MM.1S (cell line): Measurements from ENCODE around the gene SSC4D.

ENCODE experiments used
- DNase-seq: peaks from one replicate; pipeline ENCODE4 v3.0.0-alpha.2; 2015
- H2AFZ ChIP-seq: fragments of 300-600 bp; sonication (generic); 2 replicates; pipeline ENCODE4 v1.6.0; 2016; ENCODE audit warnings: antibody characterized with exemption, low read length
- H3F3A ChIP-seq: fragments of 300-600 bp; sonication (generic); 2 replicates; pipeline ENCODE4 v1.6.1; 2016; ENCODE audit warnings: mild to moderate bottlenecking, antibody characterized with exemption, low read length, moderate library complexity, mixed read lengths; ENCODE audit not compliant: insufficient read depth
- H3K27ac ChIP-seq: fragments of 300-600 bp; sonication (generic); 2 replicates; pipeline ENCODE4 v1.5.1; 2016; ENCODE audit warnings: mild to moderate bottlenecking, low read length
- H3K27me3 ChIP-seq: fragments of 300-600 bp; sonication (generic); replicated peaks from 2 replicates; pipeline ENCODE4 v1.6.0; 2016; ENCODE audit warnings: low read length; ENCODE audit not compliant: insufficient read depth
- H3K36me3 ChIP-seq: fragments of 300-600 bp; sonication (generic); replicated peaks from 2 replicates; pipeline ENCODE4 v1.6.1; 2016; ENCODE audit warnings: mild to moderate bottlenecking, low read length, mixed read lengths; ENCODE audit not compliant: insufficient read depth
- H3K4me1 ChIP-seq: fragments of 300-600 bp; sonication (generic); 2 replicates; pipeline ENCODE4 v1.6.1; 2016; ENCODE audit warnings: low read length, mixed read lengths
- H3K4me2 ChIP-seq: fragments of 300-600 bp; sonication (generic); 2 replicates; pipeline ENCODE4 v1.6.0; 2016; ENCODE audit warnings: low read depth, low read length
- H3K4me3 ChIP-seq: fragments of 300-600 bp; sonication (generic); 2 replicates; pipeline ENCODE4 v1.5.1; 2016; ENCODE audit warnings: low read length, mixed read lengths
- H3K79me2 ChIP-seq: fragments of 300-600 bp; sonication (generic); 2 replicates; pipeline ENCODE4 v1.6.1; 2016; ENCODE audit warnings: mixed run types, low read length, mixed read lengths
- H3K9ac ChIP-seq: fragments of 300-600 bp; sonication (generic); 2 replicates; pipeline ENCODE4 v1.6.1; 2016; ENCODE audit warnings: low read length, mixed read lengths
- H3K9me2 ChIP-seq: fragments of 300-600 bp; sonication (generic); replicated peaks from 2 replicates; pipeline ENCODE4 v1.6.1; 2016; ENCODE audit warnings: mild to moderate bottlenecking, low read length, mixed read lengths; ENCODE audit not compliant: insufficient read depth
- H3K9me3 ChIP-seq: fragments of 300-600 bp; sonication (generic); replicated peaks from 2 replicates; pipeline ENCODE4 v1.6.1; 2016; ENCODE audit warnings: mild to moderate bottlenecking, low read length, mixed read lengths; ENCODE audit not compliant: insufficient read depth
- H4K20me1 ChIP-seq: fragments of 300-600 bp; sonication (generic); 2 replicates; pipeline ENCODE4 v1.6.1; 2016; ENCODE audit warnings: mild to moderate bottlenecking, low read length, moderate library complexity, mixed read lengths; ENCODE audit not compliant: insufficient read depth
- CTCF ChIP-seq: fragments of 300-600 bp; sonication (generic); IDR thresholded peaks from 2 replicates; pipeline ENCODE4 v1.5.1; 2016; ENCODE audit warnings: antibody characterized with exemption, low read length, mixed read lengths
- EZH2 ChIP-seq: fragments of 300-600 bp; sonication (generic); optimal IDR thresholded peaks from 2 replicates; pipeline ENCODE3; 2017; ENCODE audit warnings: low read depth, mild to moderate bottlenecking, antibody characterized with exemption, low read length, mixed read lengths
- EZH2phosphoT487 ChIP-seq: fragments of 300-600 bp; sonication (generic); IDR thresholded peaks from 2 replicates; pipeline ENCODE4 v1.6.1; 2018; ENCODE audit warnings: antibody characterized with exemption, low read length

The SSC4D gene

GRCh38 chr7:76340617-76341131, 68.8 kb downstream of the SSC4D start:
- H3K27me3 ChIP-seq = no peaks in the 10 kb centered on the region
- H4K20me1 ChIP-seq = peaks cover 51% of the 10 kb centered on the region
- no peak for DNase-seq
- no peaks in the 10 kb centered on the region for H3K9me2 ChIP-seq
- no peaks in the 10 kb centered on the region for H3K4me1 ChIP-seq
- H3K4me3 ChIP-seq = no peak overlapping the region
- H3K79me2 ChIP-seq = peaks cover 100% of the 10 kb centered on the region
- no peaks in the 10 kb centered on the region for H3F3A ChIP-seq
- no peak overlapping the region for H3K9ac ChIP-seq
- H3K4me2 ChIP-seq = no peak overlapping the region
- no peak overlapping the region for H2AFZ ChIP-seq
- no peaks in the 10 kb centered on the region for H3K9me3 ChIP-seq
- TF ChIP-seq EZH2phosphoT487 (no peak), EZH2 (no peak), CTCF (no peak)
- H3K27ac ChIP-seq = no peak overlapping the region
- peaks cover 14% of the 10 kb centered on the region; the same call in 1 of the 2 replicates for H3K36me3 ChIP-seq
